NCI-H146 treated with DMSO at 0.1 percent for 48 hours (cell line): ENCODE measurements around the gene ACBD4.

Experiments
- DNase-seq: peaks from one replicate; lab custom pipeline; 2025; ENCODE audit not compliant: unreplicated experiment; lab: John Stamatoyannopoulos, UW

The ACBD4 gene

GRCh38 chr17:45132572-45133463, 2.7 kb upstream of the ACBD4 start:
- peak; percentile 58 for DNase-seq

- no peak for DNase-seq
Measured at GRCh38 chr17:45135978-45136791, 698 bp downstream of the ACBD4 start.

- DNase-seq: no peak
Measured at GRCh38 chr17:45136846-45137560, 1.5 kb downstream of the ACBD4 start.

GRCh38 chr17:45137561-45138305, 2.2 kb downstream of the ACBD4 start:
- DNase-seq: no peak

GRCh38 chr17:45138911-45139532, 3.5 kb downstream of the ACBD4 start:
- DNase-seq: no peak

GRCh38 chr17:45139533-45139920, 4.0 kb downstream of the ACBD4 start:
- DNase-seq: no peak

GRCh38 chr17:45143094-45143670, 7.7 kb downstream of the ACBD4 start:
- no peak for DNase-seq

- DNase-seq: no peak
Measured at GRCh38 chr17:45143767-45144198, 8.3 kb downstream of the ACBD4 start.

GRCh38 chr17:45144199-45145034, 8.9 kb downstream of the ACBD4 start:
- no peak for DNase-seq

GRCh38 chr17:45145035-45145389, 9.5 kb downstream of the ACBD4 start:
- DNase-seq: no peak

- no peak for DNase-seq
Measured at GRCh38 chr17:45146166-45146565, 10.7 kb downstream of the ACBD4 start.

- no peak for DNase-seq
Measured at GRCh38 chr17:45146592-45146889, 11.1 kb downstream of the ACBD4 start.

GRCh38 chr17:45146890-45147580, 11.5 kb downstream of the ACBD4 start:
- peak; percentile 61 for DNase-seq

GRCh38 chr17:45147581-45148182, 12.2 kb downstream of the ACBD4 start:
- DNase-seq: peak; percentile 74

- DNase-seq: peak; percentile 99
Measured at GRCh38 chr17:45148183-45149036, 12.9 kb downstream of the ACBD4 start, which contains the start of gene HEXIM1. Gene HEXIM1, plus strand, starts transcription at chr17:45148475. Its CDS starts 716 bp downstream, at chr17:45149191.

GRCh38 chr17:45149037-45149668, 13.7 kb downstream of the ACBD4 start:
- DNase-seq: peak; percentile 69
